Stimulated activated CD8-positive, alpha-beta memory T cell treated with anti-CD3 and anti-CD28 coated beads, Interleukin-12 subunit alpha, Interleukin-12 subunit beta, amount 100 ng/mL, for 24 hours (primary cell): Measurements from ENCODE around the gene RNF17.
"Not testable (repeated sequence)": the region's sequence is repeated elsewhere in the genome, so short reads cannot be mapped to it uniquely, and the experiment has no call there.

Experiments
- DNase-seq: peaks from one replicate; pipeline ENCODE4 v3.0.0-alpha.2; 2020; ENCODE audit errors: extremely low read depth

The RNF17 gene

GRCh38 chr13:24763596-24764275 is at the start of gene RNF17:
Gene RNF17, plus strand, starts transcription at chr13:24764169. Its CDS starts 35 bp downstream, at chr13:24764204.
- no peak for DNase-seq

DNA sequence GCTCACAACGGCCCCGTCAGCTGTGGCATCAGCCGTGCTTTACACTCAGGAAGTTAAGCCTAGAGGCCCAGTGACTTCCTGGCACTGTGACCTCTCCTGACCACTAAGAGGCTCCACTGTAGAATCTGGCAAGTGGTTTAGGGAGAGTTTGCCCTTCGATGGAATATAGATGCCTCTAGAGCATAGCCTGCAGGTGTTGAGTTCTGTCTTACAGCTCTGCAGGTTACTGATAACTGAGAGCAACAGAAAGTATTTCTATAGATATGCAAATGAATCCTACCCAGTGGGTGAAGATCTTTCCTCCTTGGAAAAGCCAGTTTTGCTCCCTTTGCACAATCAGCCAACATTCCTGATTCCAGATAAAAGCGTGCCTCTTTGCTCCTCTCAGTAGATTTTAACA is 48.0 kb upstream of the RNF17 start:
- no peak for DNase-seq

DNA sequence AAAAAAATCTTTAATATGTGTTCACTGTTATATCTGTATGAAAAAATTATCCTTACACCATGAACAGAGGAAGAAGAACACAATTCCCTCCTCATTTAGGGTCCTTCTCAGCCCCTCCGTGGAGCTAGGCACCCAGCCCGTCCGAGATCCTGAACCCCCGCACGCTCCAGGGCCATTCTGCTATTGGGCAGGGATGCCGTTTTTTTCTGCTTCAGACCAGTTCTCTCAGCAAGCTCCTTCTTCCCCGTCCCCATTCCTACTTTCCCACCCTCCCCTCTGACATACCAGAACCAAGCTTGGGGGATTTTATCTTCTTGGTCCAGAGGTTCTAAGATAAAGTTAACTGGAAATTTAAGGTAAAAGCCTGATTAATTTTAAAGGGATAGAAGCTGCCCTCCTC is 47.5 kb upstream of the RNF17 start:
- no peak for DNase-seq

GRCh38 chr13:24717217-24717616 is 46.8 kb upstream of the RNF17 start:
- no peak for DNase-seq

- no peak for DNase-seq
Observed at GRCh38 chr13:24718192-24718965, 45.6 kb upstream of the RNF17 start.

- DNase-seq: no peak
Observed at GRCh38 chr13:24719139-24719538, 44.8 kb upstream of the RNF17 start.

GRCh38 chr13:24723206-24723605 is 40.8 kb upstream of the RNF17 start:
- no peak for DNase-seq

GRCh38 chr13:24724714-24725113 is 39.3 kb upstream of the RNF17 start:
- no peak for DNase-seq

GRCh38 chr13:24725379-24725778 is 38.6 kb upstream of the RNF17 start:
- no peak for DNase-seq

DNA sequence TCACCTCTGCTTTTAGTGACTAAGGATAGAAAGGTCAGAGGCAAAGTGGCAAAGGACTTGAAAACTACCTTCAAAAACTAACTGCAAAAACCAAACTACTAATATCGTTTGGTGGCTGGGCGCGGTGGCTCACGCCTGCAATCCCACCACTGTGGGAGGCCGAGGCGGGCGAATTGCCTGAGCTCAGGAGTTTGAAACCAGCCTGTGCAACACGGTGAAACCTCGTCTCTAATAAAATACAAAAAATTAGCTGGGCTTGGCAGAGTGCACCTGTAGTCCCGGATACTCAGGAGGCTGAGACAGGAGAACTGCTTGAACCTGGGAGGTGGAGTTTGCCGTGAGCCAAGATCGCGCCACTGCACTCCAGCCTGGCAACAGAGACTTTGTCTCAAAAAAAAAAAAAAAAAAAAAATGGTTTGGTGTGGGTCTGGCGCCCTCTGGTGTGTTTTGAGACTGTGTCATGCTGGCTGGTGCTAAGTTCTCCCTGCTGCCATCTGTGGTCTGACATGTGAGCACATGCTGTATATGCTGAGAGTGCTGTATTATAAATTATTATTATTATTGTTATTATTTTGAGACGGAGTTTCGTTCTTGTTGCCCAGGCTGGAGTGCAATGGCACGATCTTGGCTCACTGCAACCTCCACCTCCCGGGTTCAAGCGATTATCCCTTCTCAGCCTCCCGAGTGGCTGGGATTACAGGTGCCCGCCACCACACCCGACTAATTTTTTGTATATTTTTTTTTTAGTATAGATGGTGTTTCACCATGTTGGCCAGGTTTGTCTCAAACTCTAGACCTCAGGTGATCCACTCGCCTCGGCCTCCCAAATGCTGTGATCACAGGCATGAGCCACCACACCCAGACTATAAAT is 36.0 kb upstream of the RNF17 start:
- peak; percentile 24 for DNase-seq

DNA sequence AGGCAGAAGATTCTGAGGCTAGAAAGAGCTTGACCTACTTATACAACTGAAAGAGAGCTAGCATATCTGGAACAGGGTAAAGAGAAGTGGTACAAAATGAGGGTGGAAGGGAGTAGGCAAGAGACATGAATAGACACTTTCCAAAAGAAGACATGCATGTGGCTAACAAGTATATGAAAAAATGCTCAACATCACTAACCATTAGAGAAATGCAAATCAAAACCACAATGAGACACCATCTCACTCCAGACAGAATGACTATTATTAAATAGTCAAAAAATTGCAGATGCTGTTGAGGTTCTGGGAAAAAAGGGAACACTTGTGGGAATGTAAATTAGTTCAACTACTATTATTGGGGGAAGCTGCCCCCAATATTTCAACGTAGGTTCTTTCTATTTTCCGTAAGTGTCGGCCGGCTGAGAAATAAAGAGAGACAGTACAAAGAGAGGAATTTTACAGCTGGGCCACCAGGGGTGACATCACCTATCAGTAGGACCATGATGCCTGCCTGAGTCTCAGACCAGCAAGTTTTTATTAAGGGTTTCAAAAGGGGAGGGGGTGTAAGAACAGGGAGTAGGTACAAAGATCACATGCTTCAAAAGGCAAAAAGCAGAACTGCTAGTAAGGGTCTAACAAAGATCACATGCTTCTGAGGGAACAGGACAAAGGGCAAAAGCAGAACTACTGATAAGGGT is 32.9 kb upstream of the RNF17 start:
- DNase-seq: not testable (repeated sequence)

DNA sequence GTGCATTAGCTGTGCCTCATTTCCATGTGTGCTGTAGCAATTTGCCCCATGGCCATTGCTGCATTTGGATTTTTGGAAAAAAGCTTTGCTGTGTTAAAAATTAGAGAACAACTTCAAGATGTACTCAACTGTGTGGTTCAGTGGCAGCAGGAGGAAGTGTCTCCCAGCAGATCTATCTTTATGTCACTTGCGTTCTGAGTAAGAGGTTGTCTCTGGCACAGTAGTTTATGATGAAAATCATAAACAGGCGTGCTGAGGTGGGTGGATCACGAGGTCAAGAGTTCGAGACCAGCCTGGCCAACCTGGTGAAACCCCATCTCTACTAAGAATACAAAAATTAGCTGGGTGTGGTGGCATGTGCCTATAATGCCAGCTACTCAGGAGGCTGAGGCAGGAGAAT is 29.0 kb upstream of the RNF17 start:
- no peak for DNase-seq

DNA sequence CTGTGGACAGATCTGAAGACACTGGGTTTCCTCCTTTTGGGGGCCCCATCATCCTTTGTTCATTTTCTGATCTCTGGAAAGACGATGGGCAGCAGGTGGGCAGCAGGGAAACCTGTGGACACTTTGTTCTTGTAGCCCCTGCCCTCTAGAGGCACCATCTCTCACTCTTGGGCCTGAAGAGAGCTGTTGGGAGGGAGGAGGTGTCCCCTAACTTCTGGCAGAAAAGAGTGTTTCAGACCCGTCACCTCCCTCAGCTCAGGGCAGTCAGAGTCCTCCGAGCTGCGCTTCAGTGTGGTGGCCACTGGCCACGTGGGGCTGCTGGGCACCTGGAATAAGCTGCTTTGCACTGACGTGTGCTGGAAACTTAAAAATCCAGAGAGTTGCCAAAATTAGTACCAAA is 26.9 kb upstream of the RNF17 start:
- no peak for DNase-seq

DNA sequence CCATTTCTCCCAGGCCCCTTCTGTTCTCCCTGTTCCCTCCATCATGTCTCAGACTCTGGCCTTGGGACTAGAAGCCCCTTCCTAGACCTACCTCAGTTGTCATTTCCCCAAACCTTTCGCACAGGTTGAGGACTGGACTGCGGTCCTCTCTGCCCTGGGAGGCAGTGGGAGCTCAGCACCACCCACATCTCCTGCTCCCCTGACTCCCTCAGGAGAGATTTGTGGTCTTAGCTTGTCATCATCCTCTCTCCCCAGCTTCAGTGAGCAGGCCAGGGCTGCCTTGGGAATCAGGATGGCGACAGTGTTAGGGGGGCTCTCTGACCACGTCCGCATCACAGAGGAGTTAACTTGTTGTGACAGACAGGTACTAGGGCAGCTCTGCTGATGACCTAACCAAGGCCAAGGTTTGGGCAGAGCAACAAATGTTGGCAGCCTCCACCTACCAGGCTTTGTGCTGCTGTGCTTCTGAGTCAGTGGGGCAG is 25.6 kb upstream of the RNF17 start:
- DNase-seq: no peak

DNA sequence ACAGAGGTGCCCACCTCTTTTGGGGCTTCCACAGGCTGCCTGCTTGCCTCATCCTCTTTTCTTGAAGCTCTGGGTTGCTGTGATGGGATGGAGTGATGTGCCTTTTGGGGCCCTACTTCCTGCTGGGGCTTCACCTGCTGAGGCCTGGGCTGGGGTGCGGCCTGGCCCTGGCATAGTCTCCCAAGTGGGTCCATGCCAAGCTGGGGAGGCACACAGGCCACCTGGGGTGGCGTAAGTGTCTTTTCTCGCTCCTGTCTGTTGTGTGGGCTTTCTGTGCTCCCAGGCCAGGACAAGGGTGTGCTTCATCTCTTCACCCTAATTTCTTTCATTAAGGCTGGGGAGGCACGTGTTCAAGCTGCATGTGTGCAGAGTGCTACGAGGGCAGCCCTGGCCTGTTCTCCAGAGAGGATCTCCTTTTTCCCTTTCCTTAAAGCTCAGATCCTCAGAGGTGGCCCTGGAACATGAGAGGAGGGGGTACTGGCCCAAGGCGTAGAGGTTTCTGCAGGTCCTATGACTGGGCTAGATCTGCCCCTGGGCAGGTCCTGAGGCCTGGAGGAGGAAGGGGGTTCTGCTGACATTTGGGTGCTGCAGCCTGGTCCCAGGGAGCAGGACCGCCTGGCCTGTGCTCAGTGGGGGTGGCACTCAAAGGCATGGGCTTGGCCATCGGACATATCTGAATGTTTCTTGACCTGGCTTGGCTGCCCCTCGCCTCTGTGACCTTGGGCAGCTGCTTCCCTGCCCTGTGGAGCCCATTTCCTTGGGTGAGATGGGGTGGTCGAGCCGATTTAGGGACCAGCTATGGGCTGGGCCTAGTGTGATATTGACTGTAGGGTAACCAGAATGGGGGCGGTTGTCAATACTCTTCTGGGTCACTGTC is 23.7 kb upstream of the RNF17 start:
- DNase-seq: no peak

GRCh38 chr13:24741016-24741662 is 22.8 kb upstream of the RNF17 start:
- no peak for DNase-seq

DNA sequence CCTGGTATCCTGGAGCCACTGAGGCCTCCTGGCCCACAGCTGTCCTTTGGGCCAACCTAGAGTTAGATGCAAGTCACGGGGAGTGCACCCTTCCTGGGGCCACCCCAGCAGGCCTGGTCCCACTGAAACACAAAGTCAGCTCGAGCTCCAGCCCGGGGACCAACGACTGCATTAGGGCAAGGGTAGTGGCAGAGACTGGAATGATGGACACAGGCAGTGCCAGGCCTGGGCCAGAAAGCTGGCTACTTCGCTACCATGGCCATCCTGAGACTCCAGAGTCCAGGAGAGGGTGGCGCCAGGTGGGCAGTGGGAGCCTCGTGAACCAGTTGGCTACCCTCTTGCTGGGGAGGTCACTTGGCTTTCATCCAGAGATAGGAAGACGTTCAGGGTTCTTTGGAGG is 22.2 kb upstream of the RNF17 start:
- DNase-seq: no peak

DNA sequence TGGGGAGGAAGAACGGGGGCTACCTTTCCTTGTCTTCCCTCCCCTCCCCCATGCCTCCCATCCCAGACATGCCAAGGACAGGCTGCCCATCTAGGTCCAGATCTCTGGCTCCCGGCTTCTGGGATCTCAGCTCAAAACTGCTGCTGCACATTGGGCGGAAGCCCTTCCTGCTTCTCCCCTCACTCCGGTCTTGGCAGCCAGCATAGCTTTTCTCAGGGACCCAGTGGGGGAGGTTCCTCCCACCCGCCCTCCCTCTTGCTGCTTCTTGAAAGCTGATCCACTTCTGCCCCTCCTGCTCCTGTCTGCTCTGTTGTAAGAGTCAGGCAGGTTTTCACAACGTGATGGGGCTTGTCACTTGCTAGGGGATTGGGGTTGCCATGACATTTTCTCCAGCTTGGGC is 21.7 kb upstream of the RNF17 start:
- DNase-seq: no peak

DNA sequence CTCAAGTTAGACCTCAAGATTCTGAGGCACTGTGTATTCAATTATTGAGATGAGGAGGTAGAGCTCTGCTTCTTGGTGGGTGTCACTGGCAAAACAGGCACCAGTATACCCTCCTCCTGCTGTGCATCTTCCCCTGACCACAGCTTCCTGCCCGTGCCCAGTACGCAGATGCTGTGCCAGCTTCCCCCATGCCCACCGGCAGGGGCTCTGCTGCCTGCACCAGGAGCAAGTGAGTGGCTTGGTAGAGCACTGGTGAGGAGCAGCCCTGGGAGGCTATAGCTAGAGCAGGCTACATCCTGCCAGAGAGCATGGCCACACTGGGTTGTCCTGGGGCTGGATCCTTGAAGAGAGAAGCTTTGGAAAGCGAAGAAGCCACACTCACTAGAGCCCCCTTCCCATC is 21.0 kb upstream of the RNF17 start:
- no peak for DNase-seq

- no peak for DNase-seq
Observed at GRCh38 chr13:24744247-24744646, 19.7 kb upstream of the RNF17 start.
